HFF-Myc (cell line): Measurements from ENCODE around the gene FUT2.
A peak's percentile ranks its signal among the peaks of the same experiment; 100 is the strongest.

Experiments
- DNase-seq: peaks from one replicate; pipeline ENCODE4 v3.0.0-alpha.2; 2011; ENCODE audit warnings: low read depth; ENCODE audit errors: extremely low read depth
- H3K4me3 ChIP-seq: replicated peaks from 2 replicates; pipeline ENCODE4 v1.5.1; 2011; ENCODE audit warnings: low read depth, mild to moderate bottlenecking, control low read depth, low read length
- CTCF ChIP-seq: IDR thresholded peaks from 2 replicates; pipeline ENCODE4 v1.5.1; 2012; ENCODE audit warnings: mild to moderate bottlenecking, low read depth, low read length, control low read depth; ENCODE audit errors: missing control alignments

The FUT2 gene

GRCh38 chr19:48746738-48747575 is 51.2 kb downstream of the FUT2 start, which contains the start of gene IZUMO1:
Gene IZUMO1, minus strand, starts transcription at chr19:48746909. Its CDS starts 1,050 bp downstream, at chr19:48745859.
- peak within 1 kb of the TSS; percentile 49 for H3K4me3 ChIP-seq
- no peak for TF ChIP-seq CTCF
- DNase-seq = peak; percentile 73

GRCh38 chr19:48749571-48750198 is 53.9 kb downstream of the FUT2 start:
- TF ChIP-seq CTCF = no peak
- H3K4me3 ChIP-seq = no peak overlapping the region
- DNase-seq = no peak

GRCh38 chr19:48750351-48750750 is 54.6 kb downstream of the FUT2 start:
- H3K4me3 ChIP-seq = no peak overlapping the region
- no peak for DNase-seq
- TF ChIP-seq CTCF = no peak

- H3K4me3 ChIP-seq = no peak overlapping the region
- DNase-seq = no peak
- no peak for TF ChIP-seq CTCF
These were observed 55.2 kb downstream of the FUT2 start for GRCh38 chr19:48750771-48751504.

GRCh38 chr19:48751845-48752495 is 56.2 kb downstream of the FUT2 start:
- peak overlapping the region; percentile 45 for H3K4me3 ChIP-seq
- no peak for TF ChIP-seq CTCF
- no peak for DNase-seq

GRCh38 chr19:48752496-48753365 is 57.0 kb downstream of the FUT2 start, which contains the start of gene FUT1:
Gene FUT1, minus strand, starts transcription at chr19:48752641. Its CDS starts 1,360 bp downstream, at chr19:48751281.
- no peak for TF ChIP-seq CTCF
- no peak for DNase-seq
- peak within 1 kb of the TSS; percentile 45 for H3K4me3 ChIP-seq
